LNCAP (cell line): ENCODE data around the gene OR8D4.

Experiments
- TF ChIP-seq, protein P1 (sequence below): fragments of 450-650 bp; IDR thresholded peaks from 2 replicates; pipeline ENCODE4 v1.5.1; 2017; ENCODE audit warnings: mild to moderate bottlenecking

OR8D4 gene

DNA sequence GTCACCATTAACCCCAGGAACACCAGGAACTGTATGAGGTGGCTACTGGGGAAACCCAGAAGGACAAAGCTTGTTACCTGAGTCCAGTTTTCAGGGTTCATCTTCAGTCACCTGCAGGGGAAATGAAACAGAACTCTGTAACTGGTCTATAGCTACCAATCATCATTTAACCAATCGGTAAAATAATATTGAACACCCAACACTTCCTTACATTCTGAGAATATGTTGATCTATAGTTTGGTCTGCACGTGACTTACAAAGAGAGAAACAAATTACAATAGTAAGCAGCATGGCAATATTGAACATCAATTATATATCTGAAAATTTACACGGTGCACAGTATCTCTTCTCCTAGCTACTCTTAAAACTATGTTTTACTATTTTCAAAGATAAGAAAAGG is 41.8 kb downstream of the OR8D4 start, which contains the start of gene OR6T1:
OR6T1 (minus strand) TSS at position 101 of the 400 bp plus-strand sequence; CDS start at position 101, 0 bp downstream.
- TF ChIP-seq, protein P1, sequence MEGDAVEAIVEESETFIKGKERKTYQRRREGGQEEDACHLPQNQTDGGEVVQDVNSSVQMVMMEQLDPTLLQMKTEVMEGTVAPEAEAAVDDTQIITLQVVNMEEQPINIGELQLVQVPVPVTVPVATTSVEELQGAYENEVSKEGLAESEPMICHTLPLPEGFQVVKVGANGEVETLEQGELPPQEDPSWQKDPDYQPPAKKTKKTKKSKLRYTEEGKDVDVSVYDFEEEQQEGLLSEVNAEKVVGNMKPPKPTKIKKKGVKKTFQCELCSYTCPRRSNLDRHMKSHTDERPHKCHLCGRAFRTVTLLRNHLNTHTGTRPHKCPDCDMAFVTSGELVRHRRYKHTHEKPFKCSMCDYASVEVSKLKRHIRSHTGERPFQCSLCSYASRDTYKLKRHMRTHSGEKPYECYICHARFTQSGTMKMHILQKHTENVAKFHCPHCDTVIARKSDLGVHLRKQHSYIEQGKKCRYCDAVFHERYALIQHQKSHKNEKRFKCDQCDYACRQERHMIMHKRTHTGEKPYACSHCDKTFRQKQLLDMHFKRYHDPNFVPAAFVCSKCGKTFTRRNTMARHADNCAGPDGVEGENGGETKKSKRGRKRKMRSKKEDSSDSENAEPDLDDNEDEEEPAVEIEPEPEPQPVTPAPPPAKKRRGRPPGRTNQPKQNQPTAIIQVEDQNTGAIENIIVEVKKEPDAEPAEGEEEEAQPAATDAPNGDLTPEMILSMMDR: no peak

GRCh38 chr11:123945132-123945531 is 43.2 kb downstream of the OR8D4 start:
- TF ChIP-seq, protein P1: no peak

DNA sequence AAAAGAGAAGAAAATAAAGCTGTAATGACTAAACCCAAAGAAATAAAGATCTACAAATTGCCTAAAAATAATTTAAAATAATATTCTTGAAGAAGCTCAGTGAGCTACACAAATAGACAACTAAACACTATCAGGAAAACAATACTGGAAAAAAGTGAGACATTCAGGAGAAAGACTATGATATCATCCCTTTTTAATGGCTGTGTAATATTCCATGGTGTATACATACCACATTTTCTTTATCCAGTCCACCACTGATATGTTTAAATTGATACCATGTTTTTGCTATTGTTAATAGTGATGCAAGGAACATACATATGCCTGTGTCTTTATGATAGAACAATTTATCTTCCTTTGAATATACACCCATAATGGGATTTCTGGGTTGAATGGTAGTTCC is 54.8 kb downstream of the OR8D4 start:
- TF ChIP-seq, protein P1: no peak
